Motor neuron (in vitro differentiated cells): Measurements from ENCODE around the gene HNRNPF. TPM values are rescaled to one million over a fixed set of nuclear protein-coding genes. Genes with fewer than 3 reads are reported as not detected.

ENCODE experiments used
- ATAC-seq, 8 experiments: fragments of 200-7000 bp; cut with Tn5 transposase; replicated peaks in 6 of 8; 2 replicates each; pipeline ENCODE4 v1.8.0; 2021; ENCODE audit warnings: mild to moderate bottlenecking in 8 of 8, moderate library complexity in 8 of 8
- H3K27ac ChIP-seq, 2 donors: fragments of 250-450 bp; sonication (Bioruptor Pico); 2 replicates each; pipeline ENCODE4 v1.9.0; 2021; ENCODE audit warnings: antibody characterized with exemption in 2 of 2, mild to moderate bottlenecking in 2 of 2, moderate library complexity in 1 of 2
- H3K4me1 ChIP-seq, 2 donors: fragments of 250-450 bp; sonication (Bioruptor Pico); replicated peaks in 1 of 2; 2 replicates each; pipeline ENCODE4 v1.6.1; 2021; ENCODE audit warnings: antibody characterized with exemption in 2 of 2, mild to moderate bottlenecking in 2 of 2, moderate library complexity in 1 of 2
- H3K4me3 ChIP-seq, 5 donors: fragments of 250-450 bp; sonication (Bioruptor Pico); 2 replicates each; pipeline ENCODE4 v1.9.0; 2021; ENCODE audit warnings: antibody characterized with exemption in 5 of 5, mild to moderate bottlenecking in 5 of 5, moderate library complexity in 4 of 5
- WGBS, 10 experiments: fragments of 450-650 bp; shearing (Covaris generic); methylation state at CpG; one replicate each; pipeline ENCODE4 v1.0.0; 2022; 5-methylcytosine and 5-hydroxymethylcytosine counted together
- in situ Hi-C, 9 experiments: fragments of 400-800 bp; cut with MboI; loops; one replicate each; pipeline ENCODE4 v1.15.0; 2021; ENCODE audit warnings: low sequenced_read_pairs in 9 of 9, low pct_unique_long_range_greater_than_20kb in 2 of 9; ENCODE audit not compliant: unreplicated experiment in 9 of 9
- total RNA-seq, 8 experiments: library from RNA; unstranded; fragments of 300-600 nt; gene quantifications; 2 replicates each; pipeline versions ENCODE4 v1.2.3 to v1.2.4, GENCODE V29; 2022

Gene HNRNPF
- total RNA-seq, 8 experiments from 2014 or later: 60.5 to 204 (median 122) TPM

GRCh38 chr10:43390759-43391158, 18.2 kb downstream of the HNRNPF start:
- in situ Hi-C loops: no loop called here
- Histone ChIP-seq H3K4me1 (peaks cover 6 to 7% of the 10 kb centered on the region in 2 donors), H3K4me3 (no peak overlapping the region), H3K27ac (no peak overlapping the region)
- WGBS, 10 experiments: 40 to 100% (median 100%) methylated on average over 1 to 3 of the region's 7 CpGs; no CpG with 5 or more reads in 4 of the 10 experiments
- ATAC-seq: peak in 5 of 8 experiments; percentile 10 to 72 (median 32)

GRCh38 chr10:43390333-43390732, 18.7 kb downstream of the HNRNPF start:
- Histone ChIP-seq H3K27ac (no peak overlapping the region), H3K4me3 (no peak overlapping the region), H3K4me1 (peaks cover 2 to 3% of the 10 kb centered on the region in 2 donors)
- in situ Hi-C loops: no loop called here
- 83 to 100% (median 90%) methylated on average over 1 to 5 of the region's 5 CpGs; no CpG with 5 or more reads in 2 of the 10 experiments for WGBS, 10 experiments
- no peak for ATAC-seq

- H3K4me3 ChIP-seq: no peak overlapping the region
- peaks cover 0 to under 1% of the 10 kb centered on the region in 2 donors for H3K4me1 ChIP-seq
- 60 to 100% (median 91%) methylated on average over 1 to 3 of the region's 3 CpGs; no CpG with 5 or more reads in 2 of the 10 experiments for WGBS, 10 experiments
- no peak for ATAC-seq
- no peak overlapping the region for H3K27ac ChIP-seq
- in situ Hi-C loops: no loop called here
These were observed 19.1 kb downstream of the HNRNPF start for GRCh38 chr10:43389867-43390266.

- 14 to 100% (median 82%) methylated on average over 1 to 4 of the region's 5 CpGs; no CpG with 5 or more reads in 1 of the 10 experiments for WGBS, 10 experiments
- in situ Hi-C loops: no loop called here
- Histone ChIP-seq H3K4me1 (no peaks in the 10 kb centered on the region), H3K4me3 (no peak overlapping the region), H3K27ac (no peak overlapping the region)
- no peak for ATAC-seq
These were observed 21.3 kb downstream of the HNRNPF start for GRCh38 chr10:43387678-43388032.

GRCh38 chr10:43386981-43387677, 21.9 kb downstream of the HNRNPF start:
- in situ Hi-C loops: no loop called here
- H3K27ac ChIP-seq: no peak overlapping the region
- peak in 3 of 8 experiments; percentile 12 to 38 (median 33) for ATAC-seq
- WGBS, 10 experiments: 92 to 100% (median 96%) methylated on average over 1 to 20 of the region's 29 CpGs; no CpG with 5 or more reads in 2 of the 10 experiments
- H3K4me3 ChIP-seq: no peak overlapping the region
- no peaks in the 10 kb centered on the region for H3K4me1 ChIP-seq

- 70 to 100% (median 100%) methylated on average over 1 to 2 of the region's 4 CpGs; no CpG with 5 or more reads in 2 of the 10 experiments for WGBS, 10 experiments
- in situ Hi-C loops: no loop called here
- no peak overlapping the region for H3K4me3 ChIP-seq
These were observed 22.4 kb downstream of the HNRNPF start for GRCh38 chr10:43386549-43386948.

GRCh38 chr10:43385412-43386004, 23.5 kb downstream of the HNRNPF start:
- no peak for ATAC-seq
- H3K4me1 ChIP-seq: peaks cover 5% of the 10 kb centered on the region in 2 donors
- no peak overlapping the region for H3K27ac ChIP-seq
- in situ Hi-C loops: no loop called here
- WGBS, 10 experiments: 48 to 100% (median 88%) methylated on average over 1 to 5 of the region's 5 CpGs
- no peak overlapping the region for H3K4me3 ChIP-seq

More at GRCh38 chr10:43386549-43386948, 22.4 kb downstream of the HNRNPF start:
- no peaks in the 10 kb centered on the region for H3K4me1 ChIP-seq
- no peak overlapping the region for H3K27ac ChIP-seq
- ATAC-seq: no peak

- ATAC-seq: peak in 3 of 8 experiments; percentile 3 to 19 (median 6)
- in situ Hi-C loops: no loop called here
- Histone ChIP-seq H3K27ac (no peak overlapping the region), H3K4me3 (no peak overlapping the region), H3K4me1 (peaks cover 5 to 8% of the 10 kb centered on the region in 2 donors)
- 75 to 100% (median 93%) methylated on average over 1 to 4 of the region's 10 CpGs; no CpG with 5 or more reads in 2 of the 10 experiments for WGBS, 10 experiments
These were observed 24.4 kb downstream of the HNRNPF start for GRCh38 chr10:43384252-43385221.

GRCh38 chr10:43383204-43383971, 25.6 kb downstream of the HNRNPF start:
- H3K4me1 ChIP-seq: peaks cover 5 to 8% of the 10 kb centered on the region in 2 donors
- 25 to 88% (median 75%) methylated on average over 3 to 12 of the region's 14 CpGs; no CpG with 5 or more reads in 2 of the 10 experiments for WGBS, 10 experiments
- no peak overlapping the region for H3K4me3 ChIP-seq
- in situ Hi-C loops: no loop called here
- ATAC-seq: peak in 3 of 8 experiments; percentile 8 to 13 (median 12)
- no peak overlapping the region for H3K27ac ChIP-seq

- in situ Hi-C loops: no loop called here
- H3K4me1 ChIP-seq: peaks cover 5 to 8% of the 10 kb centered on the region in 2 donors
- 0 to 100% (median 74%) methylated on average over 1 to 5 of the region's 5 CpGs; no CpG with 5 or more reads in 1 of the 10 experiments for WGBS, 10 experiments
- no peak overlapping the region for H3K4me3 ChIP-seq
- peak in 6 of 8 experiments; percentile 17 to 97 (median 82) for ATAC-seq
- H3K27ac ChIP-seq: peak overlapping the region; percentile 39 to 57
These were observed 28.3 kb downstream of the HNRNPF start for GRCh38 chr10:43380610-43381222.

- 30 to 100% (median 90%) methylated on average over 1 to 7 of the region's 13 CpGs; no CpG with 5 or more reads in 3 of the 10 experiments for WGBS, 10 experiments
- in situ Hi-C loops: no loop called here
These were observed 31.5 kb downstream of the HNRNPF start for GRCh38 chr10:43377424-43377883.

More at GRCh38 chr10:43377424-43377883, 31.5 kb downstream of the HNRNPF start:
- H3K4me1 ChIP-seq: peaks cover 8 to 18% of the 10 kb centered on the region in 2 donors
- H3K4me3 ChIP-seq: no peak overlapping the region
- ATAC-seq: peak in 2 of 8 experiments; percentile 22 to 39
- no peak overlapping the region for H3K27ac ChIP-seq
